DMS114 treated with DMSO at 0.1 percent for 48 hours (cell line): ENCODE data around the gene HERC2.
"Not testable (repeated sequence)": the region's sequence is repeated elsewhere in the genome, so short reads cannot be mapped to it uniquely, and the experiment has no call there.

ENCODE experiments used
- DNase-seq: peaks from one replicate; lab custom pipeline; 2025; ENCODE audit not compliant: unreplicated experiment; lab: John Stamatoyannopoulos, UW

Gene HERC2

GRCh38 chr15:28227303-28227702 lies 94.7 kb downstream of the HERC2 start:
- DNase-seq = not testable (repeated sequence)

GRCh38 chr15:28222612-28223011 lies 99.4 kb downstream of the HERC2 start:
- DNase-seq = not testable (repeated sequence)

GRCh38 chr15:28221696-28222095 lies 100.3 kb downstream of the HERC2 start:
- DNase-seq = not testable (repeated sequence)

- no peak for DNase-seq
Observed at GRCh38 chr15:28219116-28219515, 102.9 kb downstream of the HERC2 start.

GRCh38 chr15:28216946-28217546 lies 104.9 kb downstream of the HERC2 start:
- not testable (repeated sequence) for DNase-seq

GRCh38 chr15:28215521-28215920 lies 106.5 kb downstream of the HERC2 start:
- not testable (repeated sequence) for DNase-seq

- not testable (repeated sequence) for DNase-seq
Observed at GRCh38 chr15:28214006-28214790, 107.8 kb downstream of the HERC2 start.

- not testable (repeated sequence) for DNase-seq
Observed at GRCh38 chr15:28213393-28213792, 108.6 kb downstream of the HERC2 start.

GRCh38 chr15:28208583-28208982 lies 113.4 kb downstream of the HERC2 start:
- no peak for DNase-seq

GRCh38 chr15:28205640-28206039 lies 116.3 kb downstream of the HERC2 start:
- not testable (repeated sequence) for DNase-seq

GRCh38 chr15:28203055-28203828 lies 118.7 kb downstream of the HERC2 start:
- not testable (repeated sequence) for DNase-seq

- DNase-seq = not testable (repeated sequence)
Observed at GRCh38 chr15:28202124-28202523, 119.9 kb downstream of the HERC2 start.

GRCh38 chr15:28198215-28198614 lies 123.8 kb downstream of the HERC2 start:
- not testable (repeated sequence) for DNase-seq

- not testable (repeated sequence) for DNase-seq
Observed at GRCh38 chr15:28197694-28198093, 124.3 kb downstream of the HERC2 start.

- not testable (repeated sequence) for DNase-seq
Observed at GRCh38 chr15:28196581-28196980, 125.4 kb downstream of the HERC2 start.

GRCh38 chr15:28192772-28193171 lies 129.2 kb downstream of the HERC2 start:
- no peak for DNase-seq

- DNase-seq = no peak
Observed at GRCh38 chr15:28191832-28192231, 130.1 kb downstream of the HERC2 start.

GRCh38 chr15:28190391-28191174 lies 131.4 kb downstream of the HERC2 start:
- DNase-seq = no peak

GRCh38 chr15:28185148-28185895 lies 136.7 kb downstream of the HERC2 start:
- no peak for DNase-seq

- no peak for DNase-seq
Observed at GRCh38 chr15:28184166-28184565, 137.8 kb downstream of the HERC2 start.
